ENCODE data around the gene C21orf58. TPM values are rescaled to one million over a fixed set of nuclear protein-coding genes. Genes with fewer than 3 reads are reported as not detected.

Gene C21orf58
- total RNA-seq, 1 donor from 2014 or later, result 2.9 TPM

GRCh38 chr21:46350981-46351380 is 27.3 kb upstream of the C21orf58 start:
- no peak for DNase-seq (ENCODE audit: extremely low spot score in 2 of 2)
- Histone ChIP-seq H3K36me3 (peaks cover 0 to 83% of the 10 kb centered on the region in 2 donors), H3K4me1 (no peaks in the 10 kb centered on the region), H3K27ac (no peak overlapping the region), H3K9me3 (no peaks in the 10 kb centered on the region), H3K4me3 (no peak overlapping the region), H3K27me3 (no peaks in the 10 kb centered on the region)
- no peak for TF ChIP-seq POLR2A (IDR thresholded peaks at IDR 0.05)
- TF ChIP-seq CTCF (IDR thresholded peaks at IDR 0.05), result no peak
- TF ChIP-seq POLR2AphosphoS5 (IDR thresholded peaks at IDR 0.05; ENCODE audit: insufficient read depth in 1 of 2, low read depth in 1 of 2), result no peak
- intact Hi-C loops (cut with DNase I), result no loop called here

- TF ChIP-seq POLR2A (IDR thresholded peaks at IDR 0.05) (no peak), CTCF (IDR thresholded peaks at IDR 0.05) (no peak), POLR2AphosphoS5 (IDR thresholded peaks at IDR 0.05; ENCODE audit: insufficient read depth in 1 of 2, low read depth in 1 of 2) (no peak)
- H3K9me3 ChIP-seq, result no peaks in the 10 kb centered on the region
- intact Hi-C loops (cut with DNase I), result no loop called here
- no peaks in the 10 kb centered on the region for H3K4me1 ChIP-seq
- no peak for DNase-seq (ENCODE audit: extremely low spot score in 2 of 2)
- no peak overlapping the region for H3K27ac ChIP-seq
- no peaks in the 10 kb centered on the region for H3K27me3 ChIP-seq
- H3K4me3 ChIP-seq, result no peak overlapping the region
- peaks cover 0 to 83% of the 10 kb centered on the region in 2 donors for H3K36me3 ChIP-seq
Measured at GRCh38 chr21:46350571-46350970, 26.9 kb upstream of the C21orf58 start.

GRCh38 chr21:46349134-46349760 is 25.6 kb upstream of the C21orf58 start:
- H3K4me3 ChIP-seq, result no peak overlapping the region
- TF ChIP-seq POLR2AphosphoS5 (IDR thresholded peaks at IDR 0.05; ENCODE audit: insufficient read depth in 1 of 2, low read depth in 1 of 2) (no peak), CTCF (IDR thresholded peaks at IDR 0.05) (no peak), POLR2A (IDR thresholded peaks at IDR 0.05) (no peak)
- no peak for DNase-seq (ENCODE audit: extremely low spot score in 2 of 2)
- peaks cover 0 to 70% of the 10 kb centered on the region in 2 donors for H3K36me3 ChIP-seq
- no peaks in the 10 kb centered on the region for H3K4me1 ChIP-seq
- H3K27ac ChIP-seq, result no peak overlapping the region
- no peaks in the 10 kb centered on the region for H3K27me3 ChIP-seq
- no peaks in the 10 kb centered on the region for H3K9me3 ChIP-seq
- intact Hi-C loops (cut with DNase I), result no loop called here

- H3K4me3 ChIP-seq, result no peak overlapping the region
- no peaks in the 10 kb centered on the region for H3K27me3 ChIP-seq
- H3K4me1 ChIP-seq, result no peaks in the 10 kb centered on the region
- no peak for TF ChIP-seq POLR2A (IDR thresholded peaks at IDR 0.05)
- TF ChIP-seq POLR2AphosphoS5 (IDR thresholded peaks at IDR 0.05; ENCODE audit: insufficient read depth in 1 of 2, low read depth in 1 of 2), result no peak
- TF ChIP-seq CTCF (IDR thresholded peaks at IDR 0.05), result no peak
- H3K27ac ChIP-seq, result no peak overlapping the region
- peaks cover 0 to 57% of the 10 kb centered on the region in 2 donors for H3K36me3 ChIP-seq
- intact Hi-C loops (cut with DNase I), result no loop called here
- no peaks in the 10 kb centered on the region for H3K9me3 ChIP-seq
- DNase-seq (ENCODE audit: extremely low spot score in 2 of 2), result no peak
Measured at GRCh38 chr21:46347791-46348381, 24.2 kb upstream of the C21orf58 start.

GRCh38 chr21:46347203-46347550 is 23.5 kb upstream of the C21orf58 start:
- peaks cover 0 to 53% of the 10 kb centered on the region in 2 donors for H3K36me3 ChIP-seq
- H3K4me1 ChIP-seq, result no peaks in the 10 kb centered on the region
- H3K27ac ChIP-seq, result no peak overlapping the region
- DNase-seq (ENCODE audit: extremely low spot score in 2 of 2), result no peak
- TF ChIP-seq CTCF (IDR thresholded peaks at IDR 0.05), result no peak
- TF ChIP-seq POLR2A (IDR thresholded peaks at IDR 0.05), result no peak
- TF ChIP-seq POLR2AphosphoS5 (IDR thresholded peaks at IDR 0.05; ENCODE audit: insufficient read depth in 1 of 2, low read depth in 1 of 2), result no peak
- intact Hi-C loops (cut with DNase I), result no loop called here
- H3K9me3 ChIP-seq, result no peaks in the 10 kb centered on the region
- H3K4me3 ChIP-seq, result no peak overlapping the region
- H3K27me3 ChIP-seq, result no peaks in the 10 kb centered on the region
